ENCODE measurements around the gene RPL14. TPM values are rescaled to one million over a fixed set of nuclear protein-coding genes. Genes with fewer than 3 reads are reported as not detected.

The RPL14 gene
- total and polyA plus RNA-seq, 4 donors = 82.6 to 383 (median 185) TPM

GRCh38 chr3:40422861-40423260 lies 34.3 kb upstream of the RPL14 start (continued):
- no peak for TF ChIP-seq FOXA1 (IDR thresholded peaks at IDR 0.05)
- no peak for TF ChIP-seq SP1 (IDR thresholded peaks at IDR 0.05)
- TF ChIP-seq TAF1 (conservative IDR thresholded peaks at IDR 0.05) = no peak
- TF ChIP-seq RXRA (IDR thresholded peaks at IDR 0.05) = no peak
- TF ChIP-seq FOXA2 (IDR thresholded peaks at IDR 0.05) = no peak
- no peak for TF ChIP-seq JUND (IDR thresholded peaks at IDR 0.05)

GRCh38 chr3:40427045-40427669 lies 30.0 kb upstream of the RPL14 start:
- Histone ChIP-seq H3K27me3 (ENCODE audit: control insufficient read depth in 4 of 4, insufficient read depth in 4 of 4, low read length in 3 of 4) (no peaks in the 10 kb centered on the region), H3K9me3 (ENCODE audit: control insufficient read depth in 4 of 4, low read length in 3 of 4) (no peaks in the 10 kb centered on the region), H3K4me3 (ENCODE audit: low read depth in 1 of 3, low read length in 3 of 3) (no peak overlapping the region), H3K27ac (ENCODE audit: low read depth in 1 of 2, low read length in 2 of 2) (no peak overlapping the region), H3K4me1 (ENCODE audit: control insufficient read depth in 4 of 4, insufficient read depth in 4 of 4, low read length in 3 of 4) (no peaks in the 10 kb centered on the region), H3K9ac (ENCODE audit: low read depth in 1 of 2, low read length in 2 of 2) (no peak overlapping the region), H3K36me3 (ENCODE audit: control insufficient read depth in 4 of 4, insufficient read depth in 3 of 4, low read depth in 1 of 4, low read length in 3 of 4) (no peaks in the 10 kb centered on the region)
- TF ChIP-seq SP1 (IDR thresholded peaks at IDR 0.05) (no peak), RXRA (IDR thresholded peaks at IDR 0.05) (no peak), ATF3 (IDR thresholded peaks at IDR 0.05) (no peak), FOXA1 (IDR thresholded peaks at IDR 0.05) (no peak), HNF4A (conservative IDR thresholded peaks at IDR 0.05) (no peak), TAF1 (conservative IDR thresholded peaks at IDR 0.05) (no peak), JUND (IDR thresholded peaks at IDR 0.05) (no peak), EGR1 (IDR thresholded peaks at IDR 0.05; ENCODE audit: low read depth in 2 of 2) (no peak), RAD21 (IDR thresholded peaks at IDR 0.05) (no peak), NR2F2 (IDR thresholded peaks at IDR 0.05) (no peak), REST (IDR thresholded peaks at IDR 0.05) (no peak), MAX (IDR thresholded peaks at IDR 0.05) (no peak), CTCF (IDR thresholded peaks at IDR 0.05; ENCODE audit: low read depth, low read length, missing input control) (no peak), ZBTB33 (IDR thresholded peaks at IDR 0.05) (no peak), HNF4G (IDR thresholded peaks at IDR 0.05) (no peak), GABPA (IDR thresholded peaks at IDR 0.05 in 1 of 2, conservative IDR thresholded peaks at IDR 0.05 in 1 of 2) (no peak), YY1 (IDR thresholded peaks at IDR 0.05) (no peak)
- DNase-seq (ENCODE audit: low spot score) = no peak
- 91% methylated on average over 8 of the region's 8 CpGs for WGBS
